Transverse colon (tissue), 4 donors: ENCODE results near the gene HDAC4. TPM values are rescaled to one million over a fixed set of nuclear protein-coding genes. Genes with fewer than 3 reads are reported as not detected.

Experiments
- DNase-seq: peaks from one replicate; pipeline ENCODE4 v3.0.0-alpha.2; 2019
- H3K27ac ChIP-seq, 4 donors: fragments of 200-600 bp; sonication (generic); 2 replicates each; pipeline ENCODE4 v1.5.1; 2016 to 2018; ENCODE audit warnings: inconsistent platforms in 4 of 4
- H3K27me3 ChIP-seq: fragments of 200-600 bp; sonication (generic); 2 replicates; pipeline ENCODE4 v1.5.1; 2017; ENCODE audit warnings: inconsistent platforms
- H3K36me3 ChIP-seq, 4 donors: fragments of 200-600 bp; sonication (generic); 2 replicates each; pipeline ENCODE4 v1.5.1; 2017 to 2019; ENCODE audit warnings: inconsistent platforms in 4 of 4
- H3K4me1 ChIP-seq, 4 donors: fragments of 200-600 bp; sonication (generic); 2 replicates each; pipeline ENCODE4 v1.5.1; 2017 to 2020; ENCODE audit warnings: inconsistent platforms in 4 of 4
- H3K4me3 ChIP-seq, 4 donors: fragments of 200-600 bp; sonication (generic); 1 replicate in 1 of 4; 2 replicates in 3 of 4; pipeline versions ENCODE4 v1.5.1 to v1.6.1; 2017 to 2019; ENCODE audit warnings: inconsistent platforms in 4 of 4
- H3K9me3 ChIP-seq, 2 donors: fragments of 200-600 bp; sonication (generic); 2 replicates each; pipeline ENCODE4 v1.5.1; 2017 to 2019; ENCODE audit warnings: inconsistent platforms in 2 of 2
- EP300 ChIP-seq: sonication (generic); formaldehyde crosslinking; IDR thresholded peaks from one replicate; pipeline ENCODE4 v1.6.1; 2017; ENCODE audit warnings: antibody characterized with exemption, low read depth
- POLR2A ChIP-seq: fragments of 450-650 bp; IDR thresholded peaks from one replicate; pipeline ENCODE4 v1.6.1; 2016; ENCODE audit warnings: antibody characterized with exemption, mild to moderate bottlenecking, moderate library complexity
- POLR2AphosphoS5 ChIP-seq, 3 donors: sonication (generic); formaldehyde crosslinking; IDR thresholded peaks; one replicate each; pipeline ENCODE4 v1.6.1; 2016; ENCODE audit warnings: antibody characterized with exemption in 3 of 3
- WGBS, 2 donors: methylation state at CpG; one replicate each; pipeline ENCODE4 v1.1.5; 2018; ENCODE audit warnings: low coverage in 1 of 2; 5-methylcytosine and 5-hydroxymethylcytosine counted together
- in situ Hi-C, 4 donors: fragments of 200-750 bp; cut with MboI; loops; one replicate each; pipeline versions ENCODE4 v1.15.0 to v1.15.1; 2017; ENCODE audit warnings: low sequenced_read_pairs in 3 of 4, low pct_ligation_motif_present in 1 of 4, low pct_unique_long_range_greater_than_20kb in 1 of 4
- intact Hi-C: fragments of 100-400 bp; cut with DNase I; formaldehyde crosslinking; loops from one replicate; pipeline ENCODE4 v1.15.1; 2023; ENCODE audit warnings: low total_unique reads
- total RNA-seq, 4 donors: library from RNA; depleted of rRNA; stranded (reverse); fragments of >200 nt; gene quantifications; one replicate each; pipeline ENCODE4 v1.1.0, GENCODE V29; 2016
- TF ChIP-seq, protein P1 (sequence below), 5 experiments: fragments of 200-600 bp in 3 of 5; fragments of 450-650 bp in 2 of 5; sonication (generic) in 3 of 5; IDR thresholded peaks; 1 replicate in 2 of 5; 2 replicates in 3 of 5; pipeline ENCODE4 v1.5.1; 2016 to 2017; ENCODE audit warnings: antibody characterized with exemption in 5 of 5, inconsistent platforms in 3 of 5, mild to moderate bottlenecking in 2 of 5, moderate library complexity in 1 of 5

Gene HDAC4
- total RNA-seq, 4 donors from 2014 or later = 33.9 to 192 (median 112) TPM

DNA sequence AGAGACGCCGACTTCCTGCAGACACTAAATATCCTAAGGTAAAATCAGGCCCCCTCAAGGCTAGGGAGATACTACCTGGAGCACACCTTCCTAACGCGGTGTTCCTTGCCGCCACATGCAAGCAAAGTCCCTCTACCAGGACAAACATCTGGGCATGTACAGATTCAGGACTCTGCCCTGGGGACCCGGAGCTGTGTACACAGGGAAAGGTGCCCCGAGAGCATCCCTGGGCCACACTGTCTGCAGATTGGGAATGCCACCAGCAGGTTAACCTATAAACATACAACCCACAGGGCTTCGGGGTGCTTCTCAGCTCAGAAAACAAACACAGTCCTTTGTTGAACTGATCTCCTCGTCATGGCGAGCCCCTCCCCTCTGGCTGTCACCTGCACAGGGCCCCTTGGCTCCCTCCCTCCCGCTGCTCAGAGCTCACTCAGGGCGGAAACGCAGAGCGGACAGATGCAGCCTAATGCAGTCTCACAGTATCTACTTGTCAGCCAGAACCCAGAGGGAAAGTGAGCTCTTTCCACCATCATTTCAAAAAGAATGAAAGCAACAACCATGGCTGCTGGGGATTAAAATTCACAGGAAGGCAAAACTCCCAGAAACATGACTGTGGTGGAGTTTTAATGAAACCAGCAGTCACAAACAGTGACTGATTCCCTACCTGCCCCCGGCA is 218.8 kb downstream of the HDAC4 start:
- peaks cover 0 to 17% (median 5%) of the 10 kb centered on the region in 4 donors for H3K36me3 ChIP-seq
- no peaks in the 10 kb centered on the region for H3K4me1 ChIP-seq
- in situ Hi-C loops (no loop called here), intact Hi-C loops (no loop called here)
- TF ChIP-seq POLR2A = no peak
- TF ChIP-seq, protein P1, sequence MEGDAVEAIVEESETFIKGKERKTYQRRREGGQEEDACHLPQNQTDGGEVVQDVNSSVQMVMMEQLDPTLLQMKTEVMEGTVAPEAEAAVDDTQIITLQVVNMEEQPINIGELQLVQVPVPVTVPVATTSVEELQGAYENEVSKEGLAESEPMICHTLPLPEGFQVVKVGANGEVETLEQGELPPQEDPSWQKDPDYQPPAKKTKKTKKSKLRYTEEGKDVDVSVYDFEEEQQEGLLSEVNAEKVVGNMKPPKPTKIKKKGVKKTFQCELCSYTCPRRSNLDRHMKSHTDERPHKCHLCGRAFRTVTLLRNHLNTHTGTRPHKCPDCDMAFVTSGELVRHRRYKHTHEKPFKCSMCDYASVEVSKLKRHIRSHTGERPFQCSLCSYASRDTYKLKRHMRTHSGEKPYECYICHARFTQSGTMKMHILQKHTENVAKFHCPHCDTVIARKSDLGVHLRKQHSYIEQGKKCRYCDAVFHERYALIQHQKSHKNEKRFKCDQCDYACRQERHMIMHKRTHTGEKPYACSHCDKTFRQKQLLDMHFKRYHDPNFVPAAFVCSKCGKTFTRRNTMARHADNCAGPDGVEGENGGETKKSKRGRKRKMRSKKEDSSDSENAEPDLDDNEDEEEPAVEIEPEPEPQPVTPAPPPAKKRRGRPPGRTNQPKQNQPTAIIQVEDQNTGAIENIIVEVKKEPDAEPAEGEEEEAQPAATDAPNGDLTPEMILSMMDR (IDR thresholded peaks at IDR 0.05) = no peak
- TF ChIP-seq POLR2AphosphoS5 (IDR thresholded peaks at IDR 0.05) = no peak
- no peak for TF ChIP-seq EP300
- DNase-seq = no peak
- WGBS, 2 donors = 78 to 85% methylated on average over 4 to 15 of the region's 15 CpGs
- no peaks in the 10 kb centered on the region for H3K27me3 ChIP-seq
- H3K4me3 ChIP-seq = no peak overlapping the region
- no peaks in the 10 kb centered on the region for H3K9me3 ChIP-seq
- no peak overlapping the region for H3K27ac ChIP-seq

DNA sequence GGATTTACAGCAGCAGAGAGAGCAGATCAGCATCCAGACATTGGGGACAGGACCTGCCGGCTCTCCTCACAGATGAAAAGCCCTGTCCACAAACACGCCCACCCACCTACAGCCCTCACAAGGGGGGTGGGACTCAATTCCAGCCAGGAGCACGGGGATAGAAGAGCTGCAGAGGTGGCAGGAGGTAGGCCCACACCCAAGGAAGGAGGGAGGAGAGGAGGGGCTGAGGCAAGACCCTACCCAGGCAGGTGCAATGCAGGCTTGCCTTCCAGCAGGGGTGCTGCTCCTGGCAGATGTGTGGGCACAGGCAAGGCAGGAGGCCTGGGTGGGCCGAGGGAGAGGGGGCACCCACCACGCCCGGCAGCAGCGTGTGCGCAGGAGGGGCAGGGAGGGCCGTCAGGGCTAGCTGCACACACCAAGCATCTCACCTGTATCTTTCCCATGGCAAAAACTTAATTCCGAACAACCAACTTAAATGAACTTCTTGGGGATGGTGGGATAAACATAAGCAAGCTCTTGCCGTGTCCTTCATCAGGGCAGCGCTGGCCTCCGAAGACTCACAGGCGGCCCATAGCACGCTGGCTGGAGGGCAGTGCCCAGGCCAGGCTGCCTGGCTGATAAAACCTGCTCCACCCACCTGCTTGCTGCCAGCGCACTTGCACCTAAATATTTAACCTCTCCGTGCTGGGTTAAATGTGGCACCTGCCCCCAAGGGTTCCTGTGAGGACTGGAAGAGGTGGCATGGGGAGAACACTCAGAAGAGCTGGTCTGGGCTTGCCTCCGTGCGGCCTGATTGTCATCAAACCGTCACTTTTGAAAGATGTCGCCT is 219.5 kb downstream of the HDAC4 start:
- TF ChIP-seq POLR2AphosphoS5 (IDR thresholded peaks at IDR 0.05) (no peak), POLR2A (no peak), EP300 (no peak)
- TF ChIP-seq, protein P1 (IDR thresholded peaks at IDR 0.05) = no peak
- WGBS, 2 donors = 88 to 100% methylated on average over 2 to 21 of the region's 21 CpGs
- intact Hi-C loops (no loop called here), in situ Hi-C loops (no loop called here)
- Histone ChIP-seq H3K27ac (no peak overlapping the region), H3K4me3 (no peak overlapping the region), H3K9me3 (no peaks in the 10 kb centered on the region), H3K4me1 (no peaks in the 10 kb centered on the region), H3K36me3 (peaks cover 0 to 17% (median 2%) of the 10 kb centered on the region in 4 donors), H3K27me3 (no peaks in the 10 kb centered on the region)
- no peak for DNase-seq

DNA sequence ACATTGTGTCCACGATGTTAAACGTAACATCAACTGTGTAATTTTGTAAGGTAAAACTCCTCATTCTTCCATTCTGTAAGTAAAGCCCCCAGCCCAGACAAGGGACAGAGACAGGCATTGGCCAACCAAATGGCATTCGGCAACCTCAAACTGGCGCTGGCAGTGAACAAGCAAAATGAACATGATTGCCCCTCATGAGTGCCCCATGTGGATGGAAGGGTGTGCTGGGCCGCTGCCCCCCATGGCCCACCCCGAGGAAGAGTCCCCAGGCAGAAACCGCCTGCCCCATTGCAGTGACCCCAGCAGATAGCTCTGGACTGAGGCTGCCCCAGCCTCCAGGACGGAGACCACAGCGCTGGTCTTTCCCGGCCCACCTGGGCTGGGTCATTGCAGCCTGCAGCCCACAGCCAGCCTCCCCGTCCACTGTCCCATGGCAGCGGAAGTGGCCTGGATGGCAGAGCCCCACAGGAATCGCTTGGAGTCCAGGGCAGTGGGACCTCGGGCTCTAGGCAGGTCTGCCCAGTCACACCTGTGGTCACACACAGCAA is 220.2 kb downstream of the HDAC4 start:
- no peak overlapping the region for H3K27ac ChIP-seq
- no peak overlapping the region for H3K4me3 ChIP-seq
- H3K36me3 ChIP-seq = peaks cover 0 to 16% (median 3%) of the 10 kb centered on the region in 4 donors
- no peak for DNase-seq
- intact Hi-C loops (no loop called here), in situ Hi-C loops (no loop called here)
- WGBS, 2 donors = 92% methylated on average over 2 to 11 of the region's 14 CpGs
- H3K4me1 ChIP-seq = no peaks in the 10 kb centered on the region
- H3K9me3 ChIP-seq = no peaks in the 10 kb centered on the region
- H3K27me3 ChIP-seq = no peaks in the 10 kb centered on the region
- TF ChIP-seq, protein P1 (IDR thresholded peaks at IDR 0.05) = no peak
- TF ChIP-seq POLR2A (no peak), POLR2AphosphoS5 (IDR thresholded peaks at IDR 0.05) (no peak), EP300 (no peak)

DNA sequence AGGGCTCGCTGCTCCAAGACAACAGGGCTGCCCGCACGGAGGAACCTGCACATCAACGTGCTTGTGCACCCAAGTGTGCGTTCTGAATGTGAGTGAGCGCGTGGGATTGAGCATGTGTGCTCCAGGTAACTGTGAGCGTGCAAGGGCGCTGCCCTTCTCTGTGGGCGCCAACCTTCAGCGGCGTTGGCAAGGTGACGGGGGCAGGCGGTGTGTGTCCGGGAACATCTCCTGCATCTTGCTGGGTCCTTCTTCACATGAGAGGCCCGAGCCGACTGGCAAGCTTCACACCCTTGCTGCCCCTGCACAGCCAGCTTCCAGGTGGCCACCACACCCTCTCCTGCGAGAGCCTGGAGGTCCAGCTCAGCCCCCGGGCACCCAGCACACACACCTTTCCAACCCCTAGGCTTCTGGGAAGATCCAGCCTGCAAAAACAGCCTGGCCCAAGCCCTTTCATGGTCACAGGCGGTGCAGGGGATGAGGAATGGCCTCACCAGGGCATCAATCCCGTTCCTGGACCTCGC is 220.9 kb downstream of the HDAC4 start:
- Histone ChIP-seq H3K27me3 (no peaks in the 10 kb centered on the region), H3K4me1 (no peaks in the 10 kb centered on the region), H3K9me3 (no peaks in the 10 kb centered on the region), H3K36me3 (peaks cover 0 to 19% (median 6%) of the 10 kb centered on the region in 4 donors), H3K4me3 (no peak overlapping the region), H3K27ac (no peak overlapping the region)
- whole genome bisulfite sequencing, 2 donors = 97 to 100% methylated on average over 4 to 22 of the region's 22 CpGs
- intact Hi-C loops (no loop called here), in situ Hi-C loops (no loop called here)
- DNase-seq = no peak
- TF ChIP-seq POLR2AphosphoS5 (IDR thresholded peaks at IDR 0.05) (no peak), POLR2A (no peak), EP300 (no peak)
- TF ChIP-seq, protein P1 (IDR thresholded peaks at IDR 0.05) = no peak
